ENCODE measurements around the gene EHBP1L1. TPM values are rescaled to one million over a fixed set of nuclear protein-coding genes. Genes with fewer than 3 reads are reported as not detected.

The EHBP1L1 gene
- polyA plus RNA-seq, 1 donor (not counting 4 experiments of a cell fraction or from before 2014, with no cell fraction given), result 10.4 TPM

DNA sequence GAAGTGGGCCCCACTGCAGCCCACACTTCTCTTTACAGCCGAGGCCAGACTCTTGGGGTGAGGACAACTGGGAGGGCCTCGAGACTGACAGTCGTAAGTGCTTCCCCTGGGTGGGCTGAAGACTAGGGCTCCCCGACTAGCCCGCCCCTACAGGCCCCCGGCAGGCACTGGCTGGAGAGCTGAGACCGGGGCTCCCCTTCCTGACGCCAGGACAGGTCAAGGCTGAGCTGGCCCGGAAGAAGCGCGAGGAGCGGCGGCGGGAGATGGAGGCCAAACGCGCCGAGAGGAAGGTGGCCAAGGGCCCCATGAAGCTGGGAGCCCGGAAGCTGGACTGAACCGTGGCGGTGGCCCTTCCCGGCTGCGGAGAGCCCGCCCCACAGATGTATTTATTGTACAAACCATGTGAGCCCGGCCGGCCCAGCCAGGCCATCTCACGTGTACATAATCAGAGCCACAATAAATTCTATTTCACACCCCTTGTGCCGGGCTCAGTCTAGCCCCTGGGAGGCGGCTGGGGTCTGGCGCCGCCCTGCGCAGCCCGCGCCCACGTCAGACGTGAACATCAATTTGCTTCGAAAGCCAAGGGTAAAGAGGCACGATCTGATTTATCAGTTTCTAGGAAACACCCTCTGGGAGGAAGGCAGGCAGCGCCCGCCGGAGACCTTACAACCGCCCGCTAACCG lies 37.5 kb upstream of the EHBP1L1 start:
- Histone ChIP-seq H3K36me3 (ENCODE audit: control insufficient read depth in 2 of 2, extremely low read depth in 1 of 2, insufficient read depth in 2 of 2, low read length in 2 of 2) (peaks cover 6 to 12% of the 10 kb centered on the region in 2 experiments), H3K4me3 (ENCODE audit: control insufficient read depth in 2 of 3, extremely low read depth in 1 of 3, insufficient read depth in 2 of 3, low read depth in 1 of 3, low read length in 3 of 3) (no peak overlapping the region), H3K27ac (ENCODE audit: control insufficient read depth, insufficient read depth, low read length) (no peak overlapping the region), H3K4me1 (ENCODE audit: control insufficient read depth, extremely low read depth, insufficient read depth, low read length) (peaks cover 14% of the 10 kb centered on the region), H3K9ac (ENCODE audit: control insufficient read depth, extremely low read depth, insufficient read depth, low read length) (no peak overlapping the region), H4K20me1 (ENCODE audit: control insufficient read depth, extremely low read depth, insufficient read depth, low read length) (peaks cover 3% of the 10 kb centered on the region), H3K79me2 (ENCODE audit: control insufficient read depth, insufficient read depth, low read length) (no peaks in the 10 kb centered on the region), H3K9me1 (ENCODE audit: control insufficient read depth, extremely low read depth, insufficient read depth, low read length) (no peaks in the 10 kb centered on the region), H3K4me2 (ENCODE audit: control insufficient read depth, extremely low read depth, insufficient read depth, low read depth, low read length) (no peak overlapping the region), H3K9me3 (ENCODE audit: control insufficient read depth, low read depth, low read length) (no peaks in the 10 kb centered on the region), H3K27me3 (ENCODE audit: control insufficient read depth, extremely low read depth, insufficient read depth, low read length) (no peaks in the 10 kb centered on the region), H2AFZ (ENCODE audit: control insufficient read depth, low read length) (no peak overlapping the region)
- DNase-seq (ENCODE audit: low read depth, low spot score) (no peak), FAIRE-seq (no peak)
- TF ChIP-seq, protein P1, sequence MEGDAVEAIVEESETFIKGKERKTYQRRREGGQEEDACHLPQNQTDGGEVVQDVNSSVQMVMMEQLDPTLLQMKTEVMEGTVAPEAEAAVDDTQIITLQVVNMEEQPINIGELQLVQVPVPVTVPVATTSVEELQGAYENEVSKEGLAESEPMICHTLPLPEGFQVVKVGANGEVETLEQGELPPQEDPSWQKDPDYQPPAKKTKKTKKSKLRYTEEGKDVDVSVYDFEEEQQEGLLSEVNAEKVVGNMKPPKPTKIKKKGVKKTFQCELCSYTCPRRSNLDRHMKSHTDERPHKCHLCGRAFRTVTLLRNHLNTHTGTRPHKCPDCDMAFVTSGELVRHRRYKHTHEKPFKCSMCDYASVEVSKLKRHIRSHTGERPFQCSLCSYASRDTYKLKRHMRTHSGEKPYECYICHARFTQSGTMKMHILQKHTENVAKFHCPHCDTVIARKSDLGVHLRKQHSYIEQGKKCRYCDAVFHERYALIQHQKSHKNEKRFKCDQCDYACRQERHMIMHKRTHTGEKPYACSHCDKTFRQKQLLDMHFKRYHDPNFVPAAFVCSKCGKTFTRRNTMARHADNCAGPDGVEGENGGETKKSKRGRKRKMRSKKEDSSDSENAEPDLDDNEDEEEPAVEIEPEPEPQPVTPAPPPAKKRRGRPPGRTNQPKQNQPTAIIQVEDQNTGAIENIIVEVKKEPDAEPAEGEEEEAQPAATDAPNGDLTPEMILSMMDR (optimal IDR thresholded peaks at IDR 0.05 in 1 of 3, IDR thresholded peaks at IDR 0.05 in 1 of 3, conservative IDR thresholded peaks at IDR 0.05 in 1 of 3; ENCODE audit: extremely low read depth in 1 of 3, insufficient read depth in 2 of 3, low read length in 3 of 3), result no peak
- TF ChIP-seq EZH2 (IDR thresholded peaks at IDR 0.05; ENCODE audit: low read length), result no peak
- dilution Hi-C loops (cut with MboI; ENCODE audit: extremely low pct_ligation_motif_present, low sequenced_read_pairs), result no loop called here

DNA sequence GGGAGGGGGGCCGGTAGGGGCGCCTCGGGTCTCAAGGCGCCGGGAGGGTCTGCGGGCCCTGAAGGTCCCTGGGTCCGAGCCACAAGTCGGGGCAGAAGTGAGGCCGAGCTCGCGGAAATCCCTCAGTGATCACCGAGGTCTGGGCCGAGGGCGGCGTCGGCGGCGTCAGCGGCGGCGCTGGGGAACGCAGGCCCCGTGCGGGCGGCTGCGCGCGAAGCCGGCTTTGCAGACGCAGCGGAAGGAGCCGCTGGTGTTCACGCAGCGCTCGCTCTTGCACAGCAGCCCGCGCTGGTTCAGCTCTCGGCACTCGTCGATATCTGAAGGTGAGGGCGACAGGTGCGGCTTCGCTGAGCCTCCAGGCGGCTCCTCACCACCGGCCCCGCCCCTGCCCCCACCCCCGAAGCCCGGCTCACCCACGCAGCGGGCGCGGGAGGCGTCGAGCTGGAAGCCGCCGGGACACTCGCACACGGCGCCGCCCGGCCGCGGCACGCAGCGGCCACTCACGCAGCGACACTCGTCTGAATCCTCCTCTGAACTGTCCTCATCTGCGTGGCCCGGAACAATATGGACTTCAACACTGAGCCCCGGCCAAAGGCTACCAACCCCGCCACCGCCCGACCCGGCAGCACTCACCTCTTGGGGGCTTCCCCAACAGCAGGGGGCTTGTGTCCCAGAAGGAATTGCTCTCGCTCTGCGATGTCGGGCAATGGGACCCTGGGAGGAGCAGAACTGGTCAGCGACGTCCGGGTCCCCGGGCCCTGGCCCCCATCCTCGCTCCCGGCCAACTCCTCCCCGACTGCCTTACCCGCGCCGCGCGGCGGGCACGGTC lies 36.7 kb upstream of the EHBP1L1 start:
- dilution Hi-C loops (cut with MboI; ENCODE audit: extremely low pct_ligation_motif_present, low sequenced_read_pairs), result no loop called here
- H3K4me2 ChIP-seq (ENCODE audit: control insufficient read depth, extremely low read depth, insufficient read depth, low read depth, low read length), result peak overlapping the region; percentile 65
- H2AFZ ChIP-seq (ENCODE audit: control insufficient read depth, low read length), result no peak overlapping the region
- FAIRE-seq, result no peak
- H3K79me2 ChIP-seq (ENCODE audit: control insufficient read depth, insufficient read depth, low read length), result no peaks in the 10 kb centered on the region
- no peaks in the 10 kb centered on the region for H3K9me3 ChIP-seq (ENCODE audit: control insufficient read depth, low read depth, low read length)
- no peak overlapping the region for H3K27ac ChIP-seq (ENCODE audit: control insufficient read depth, insufficient read depth, low read length)
- DNase-seq (ENCODE audit: low read depth, low spot score), result no peak
- H3K4me1 ChIP-seq (ENCODE audit: control insufficient read depth, extremely low read depth, insufficient read depth, low read length), result peaks cover 14% of the 10 kb centered on the region
- H4K20me1 ChIP-seq (ENCODE audit: control insufficient read depth, extremely low read depth, insufficient read depth, low read length), result peaks cover 3% of the 10 kb centered on the region
- TF ChIP-seq, protein P1 (optimal IDR thresholded peaks at IDR 0.05 in 1 of 3, IDR thresholded peaks at IDR 0.05 in 1 of 3, conservative IDR thresholded peaks at IDR 0.05 in 1 of 3; ENCODE audit: extremely low read depth in 1 of 3, insufficient read depth in 2 of 3, low read length in 3 of 3), result no peak
- no peak for TF ChIP-seq EZH2 (IDR thresholded peaks at IDR 0.05; ENCODE audit: low read length)
- peaks cover 6 to 10% of the 10 kb centered on the region in 2 experiments for H3K36me3 ChIP-seq (ENCODE audit: control insufficient read depth in 2 of 2, extremely low read depth in 1 of 2, insufficient read depth in 2 of 2, low read length in 2 of 2)
- H3K9ac ChIP-seq (ENCODE audit: control insufficient read depth, extremely low read depth, insufficient read depth, low read length), result peak overlapping the region; percentile 69
- no peaks in the 10 kb centered on the region for H3K27me3 ChIP-seq (ENCODE audit: control insufficient read depth, extremely low read depth, insufficient read depth, low read length)
- no peaks in the 10 kb centered on the region for H3K9me1 ChIP-seq (ENCODE audit: control insufficient read depth, extremely low read depth, insufficient read depth, low read length)
- peak overlapping the region in 1 of 3 experiments; percentile 58 for H3K4me3 ChIP-seq (ENCODE audit: control insufficient read depth in 2 of 3, extremely low read depth in 1 of 3, insufficient read depth in 2 of 3, low read depth in 1 of 3, low read length in 3 of 3)
